ENCODE data around the gene THUMPD3. TPM values are rescaled to one million over a fixed set of nuclear protein-coding genes. Genes with fewer than 3 reads are reported as not detected.

The THUMPD3 gene
- total and polyA plus RNA-seq, 9 of the 15 experiments (the other 6 are each of a cell fraction or from before 2014, with no cell fraction given), result 58.3 to 132 (median 113) TPM

DNA sequence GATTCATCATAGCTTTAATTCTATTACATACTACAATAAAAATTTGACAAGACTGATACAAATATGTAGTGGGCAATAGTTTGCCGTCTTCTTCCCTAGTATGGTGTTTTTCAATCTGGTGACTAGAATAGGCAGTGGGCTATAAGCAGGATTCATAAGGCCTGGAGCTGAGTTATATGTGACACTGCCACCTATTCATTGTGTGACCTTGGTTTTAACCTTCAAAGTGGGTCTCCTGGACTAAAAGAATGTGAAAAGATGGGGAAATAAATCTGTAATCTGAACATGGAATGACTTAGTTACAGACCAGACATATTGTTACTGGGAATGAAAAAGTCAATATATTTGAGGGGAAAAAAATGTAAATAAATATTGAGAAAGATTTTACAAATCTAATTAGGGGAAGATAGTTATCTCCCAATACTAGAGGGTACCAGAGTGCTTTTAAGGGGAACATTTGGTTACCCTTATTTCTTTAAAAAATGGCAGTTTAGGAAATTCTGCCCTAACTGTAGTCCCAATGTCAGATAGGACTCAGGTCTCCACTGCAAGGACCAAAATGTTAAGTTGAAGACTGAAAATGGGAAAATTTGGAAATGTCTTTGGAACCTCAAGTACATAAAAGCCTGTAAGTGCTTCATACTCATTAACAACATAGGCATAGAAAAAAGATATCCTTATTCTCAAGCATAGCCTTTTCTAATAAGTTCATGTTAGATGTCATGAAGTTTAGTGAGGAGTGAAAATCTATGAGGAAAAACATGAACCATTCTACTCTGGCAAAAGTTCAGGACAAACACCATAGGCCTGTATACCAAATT, 23.9 kb downstream of the THUMPD3 start (continued):
- TF ChIP-seq, protein P1, sequence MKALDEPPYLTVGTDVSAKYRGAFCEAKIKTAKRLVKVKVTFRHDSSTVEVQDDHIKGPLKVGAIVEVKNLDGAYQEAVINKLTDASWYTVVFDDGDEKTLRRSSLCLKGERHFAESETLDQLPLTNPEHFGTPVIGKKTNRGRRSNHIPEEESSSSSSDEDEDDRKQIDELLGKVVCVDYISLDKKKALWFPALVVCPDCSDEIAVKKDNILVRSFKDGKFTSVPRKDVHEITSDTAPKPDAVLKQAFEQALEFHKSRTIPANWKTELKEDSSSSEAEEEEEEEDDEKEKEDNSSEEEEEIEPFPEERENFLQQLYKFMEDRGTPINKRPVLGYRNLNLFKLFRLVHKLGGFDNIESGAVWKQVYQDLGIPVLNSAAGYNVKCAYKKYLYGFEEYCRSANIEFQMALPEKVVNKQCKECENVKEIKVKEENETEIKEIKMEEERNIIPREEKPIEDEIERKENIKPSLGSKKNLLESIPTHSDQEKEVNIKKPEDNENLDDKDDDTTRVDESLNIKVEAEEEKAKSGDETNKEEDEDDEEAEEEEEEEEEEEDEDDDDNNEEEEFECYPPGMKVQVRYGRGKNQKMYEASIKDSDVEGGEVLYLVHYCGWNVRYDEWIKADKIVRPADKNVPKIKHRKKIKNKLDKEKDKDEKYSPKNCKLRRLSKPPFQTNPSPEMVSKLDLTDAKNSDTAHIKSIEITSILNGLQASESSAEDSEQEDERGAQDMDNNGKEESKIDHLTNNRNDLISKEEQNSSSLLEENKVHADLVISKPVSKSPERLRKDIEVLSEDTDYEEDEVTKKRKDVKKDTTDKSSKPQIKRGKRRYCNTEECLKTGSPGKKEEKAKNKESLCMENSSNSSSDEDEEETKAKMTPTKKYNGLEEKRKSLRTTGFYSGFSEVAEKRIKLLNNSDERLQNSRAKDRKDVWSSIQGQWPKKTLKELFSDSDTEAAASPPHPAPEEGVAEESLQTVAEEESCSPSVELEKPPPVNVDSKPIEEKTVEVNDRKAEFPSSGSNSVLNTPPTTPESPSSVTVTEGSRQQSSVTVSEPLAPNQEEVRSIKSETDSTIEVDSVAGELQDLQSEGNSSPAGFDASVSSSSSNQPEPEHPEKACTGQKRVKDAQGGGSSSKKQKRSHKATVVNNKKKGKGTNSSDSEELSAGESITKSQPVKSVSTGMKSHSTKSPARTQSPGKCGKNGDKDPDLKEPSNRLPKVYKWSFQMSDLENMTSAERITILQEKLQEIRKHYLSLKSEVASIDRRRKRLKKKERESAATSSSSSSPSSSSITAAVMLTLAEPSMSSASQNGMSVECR (CRISPR knock-in tag; IDR thresholded peaks at IDR 0.05), result no peak
- peak; percentile 63 for TF ChIP-seq SUPT5H (IDR thresholded peaks at IDR 0.05)
- TF ChIP-seq NFE2L1 (tag; IDR thresholded peaks at IDR 0.05; ENCODE audit: borderline replicate concordance, low read depth), result no peak
- TF ChIP-seq NR1H2 (CRISPR knock-in tag; IDR thresholded peaks at IDR 0.05), result no peak
- no peak for TF ChIP-seq ZKSCAN1 (IDR thresholded peaks at IDR 0.05; ENCODE audit: low read depth, low read length)
- TF ChIP-seq COPS2 (conservative IDR thresholded peaks at IDR 0.05), result no peak
- TF ChIP-seq DNMT1 (IDR thresholded peaks at IDR 0.05), result no peak
- TF ChIP-seq, protein P2, sequence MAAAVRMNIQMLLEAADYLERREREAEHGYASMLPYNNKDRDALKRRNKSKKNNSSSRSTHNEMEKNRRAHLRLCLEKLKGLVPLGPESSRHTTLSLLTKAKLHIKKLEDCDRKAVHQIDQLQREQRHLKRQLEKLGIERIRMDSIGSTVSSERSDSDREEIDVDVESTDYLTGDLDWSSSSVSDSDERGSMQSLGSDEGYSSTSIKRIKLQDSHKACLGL (CRISPR knock-in tag; IDR thresholded peaks at IDR 0.05; ENCODE audit: borderline replicate concordance, poor library complexity, severe bottlenecking), result no peak
- no peak for TF ChIP-seq ZFP36 (IDR thresholded peaks at IDR 0.05; ENCODE audit: low read depth, low read length, partially characterized antibody)
- no peak for TF ChIP-seq FOXJ3 (CRISPR knock-in tag; IDR thresholded peaks at IDR 0.05)
- TF ChIP-seq, protein P3, sequence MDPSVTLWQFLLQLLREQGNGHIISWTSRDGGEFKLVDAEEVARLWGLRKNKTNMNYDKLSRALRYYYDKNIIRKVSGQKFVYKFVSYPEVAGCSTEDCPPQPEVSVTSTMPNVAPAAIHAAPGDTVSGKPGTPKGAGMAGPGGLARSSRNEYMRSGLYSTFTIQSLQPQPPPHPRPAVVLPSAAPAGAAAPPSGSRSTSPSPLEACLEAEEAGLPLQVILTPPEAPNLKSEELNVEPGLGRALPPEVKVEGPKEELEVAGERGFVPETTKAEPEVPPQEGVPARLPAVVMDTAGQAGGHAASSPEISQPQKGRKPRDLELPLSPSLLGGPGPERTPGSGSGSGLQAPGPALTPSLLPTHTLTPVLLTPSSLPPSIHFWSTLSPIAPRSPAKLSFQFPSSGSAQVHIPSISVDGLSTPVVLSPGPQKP (CRISPR knock-in tag; IDR thresholded peaks at IDR 0.05), result no peak
- TF ChIP-seq ZFP30 (CRISPR knock-in tag; IDR thresholded peaks at IDR 0.05; ENCODE audit: borderline replicate concordance), result no peak
- TF ChIP-seq HSF4 (CRISPR knock-in tag; IDR thresholded peaks at IDR 0.05; ENCODE audit: borderline replicate concordance), result no peak
- TF ChIP-seq, protein P4, sequence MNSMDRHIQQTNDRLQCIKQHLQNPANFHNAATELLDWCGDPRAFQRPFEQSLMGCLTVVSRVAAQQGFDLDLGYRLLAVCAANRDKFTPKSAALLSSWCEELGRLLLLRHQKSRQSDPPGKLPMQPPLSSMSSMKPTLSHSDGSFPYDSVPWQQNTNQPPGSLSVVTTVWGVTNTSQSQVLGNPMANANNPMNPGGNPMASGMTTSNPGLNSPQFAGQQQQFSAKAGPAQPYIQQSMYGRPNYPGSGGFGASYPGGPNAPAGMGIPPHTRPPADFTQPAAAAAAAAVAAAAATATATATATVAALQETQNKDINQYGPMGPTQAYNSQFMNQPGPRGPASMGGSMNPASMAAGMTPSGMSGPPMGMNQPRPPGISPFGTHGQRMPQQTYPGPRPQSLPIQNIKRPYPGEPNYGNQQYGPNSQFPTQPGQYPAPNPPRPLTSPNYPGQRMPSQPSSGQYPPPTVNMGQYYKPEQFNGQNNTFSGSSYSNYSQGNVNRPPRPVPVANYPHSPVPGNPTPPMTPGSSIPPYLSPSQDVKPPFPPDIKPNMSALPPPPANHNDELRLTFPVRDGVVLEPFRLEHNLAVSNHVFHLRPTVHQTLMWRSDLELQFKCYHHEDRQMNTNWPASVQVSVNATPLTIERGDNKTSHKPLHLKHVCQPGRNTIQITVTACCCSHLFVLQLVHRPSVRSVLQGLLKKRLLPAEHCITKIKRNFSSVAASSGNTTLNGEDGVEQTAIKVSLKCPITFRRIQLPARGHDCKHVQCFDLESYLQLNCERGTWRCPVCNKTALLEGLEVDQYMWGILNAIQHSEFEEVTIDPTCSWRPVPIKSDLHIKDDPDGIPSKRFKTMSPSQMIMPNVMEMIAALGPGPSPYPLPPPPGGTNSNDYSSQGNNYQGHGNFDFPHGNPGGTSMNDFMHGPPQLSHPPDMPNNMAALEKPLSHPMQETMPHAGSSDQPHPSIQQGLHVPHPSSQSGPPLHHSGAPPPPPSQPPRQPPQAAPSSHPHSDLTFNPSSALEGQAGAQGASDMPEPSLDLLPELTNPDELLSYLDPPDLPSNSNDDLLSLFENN (IDR thresholded peaks at IDR 0.05; ENCODE audit: low read depth in 2 of 2, low read length in 2 of 2), result no peak
- TF ChIP-seq RBM17 (IDR thresholded peaks at IDR 0.05; ENCODE audit: borderline replicate concordance, low read depth, low read length), result no peak
- no peak for TF ChIP-seq HNRNPH1 (optimal IDR thresholded peaks at IDR 0.05; ENCODE audit: low read depth, low read length)
- no peak for TF ChIP-seq NCOA1 (IDR thresholded peaks at IDR 0.05; ENCODE audit: low read depth)
- TF ChIP-seq ZZZ3 (IDR thresholded peaks at IDR 0.05), result no peak
